HG02623 (cell line): ENCODE results near the gene MAN1C1.
"Not testable (repeated sequence)": the region's sequence is repeated elsewhere in the genome, so short reads cannot be mapped to it uniquely, and the experiment has no call there.

ENCODE experiments used
- ATAC-seq: cut with Tn5 transposase; IDR thresholded peaks from one replicate; pipeline ENCODE4 v1.9.1; 2021; ENCODE audit warnings: moderate library complexity; ENCODE audit not compliant: unreplicated experiment

Gene MAN1C1

DNA sequence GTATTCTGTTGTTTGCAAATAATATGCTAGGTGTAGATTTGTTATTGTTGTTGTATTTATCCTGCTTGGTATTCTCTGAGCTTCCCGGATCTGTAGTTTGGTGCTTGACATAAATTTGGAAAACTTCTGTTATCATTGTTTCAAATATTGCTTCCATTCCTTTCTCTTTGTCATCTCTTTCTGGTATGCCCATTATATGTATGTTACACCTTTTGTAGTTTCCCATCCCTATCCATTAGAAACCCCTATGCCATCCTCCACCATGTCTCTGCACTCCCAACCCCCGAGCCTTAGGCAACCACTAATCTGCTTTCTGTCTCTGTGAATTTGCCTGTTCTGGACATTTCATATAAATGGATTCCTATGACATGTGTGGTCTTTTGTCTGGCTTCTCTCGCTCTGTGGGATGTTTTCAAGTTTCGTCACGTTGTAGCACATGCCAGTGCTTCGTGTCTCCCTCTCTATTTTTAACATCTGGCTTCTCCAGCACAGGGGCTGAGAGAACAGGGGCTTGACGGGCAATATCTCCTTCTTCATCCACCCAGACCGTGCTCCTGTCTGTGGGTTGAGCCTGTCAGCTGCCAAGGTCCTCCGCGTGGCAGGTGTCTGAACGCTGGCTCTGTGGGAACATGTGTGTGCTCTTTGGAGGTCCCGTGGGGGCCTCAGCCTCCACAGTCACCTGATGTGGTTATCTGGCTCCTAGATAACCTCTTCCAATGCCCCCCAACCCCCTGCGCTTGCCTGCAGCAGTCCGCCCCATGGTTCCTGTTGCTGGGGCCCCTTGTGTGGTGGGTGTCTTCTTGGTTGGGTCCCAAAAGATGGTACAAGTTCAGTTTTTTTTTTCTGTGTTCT is 32.8 kb upstream of the MAN1C1 start:
- ATAC-seq: no peak

- ATAC-seq: no peak
Observed at GRCh38 chr1:25586181-25586588, 30.4 kb upstream of the MAN1C1 start.

- no peak for ATAC-seq
Observed at GRCh38 chr1:25587290-25587689, 29.3 kb upstream of the MAN1C1 start.

- ATAC-seq: not testable (repeated sequence)
Observed at GRCh38 chr1:25588224-25588623, 28.4 kb upstream of the MAN1C1 start.

GRCh38 chr1:25588786-25589185 is 27.8 kb upstream of the MAN1C1 start:
- ATAC-seq: not testable (repeated sequence)

- no peak for ATAC-seq
Observed at GRCh38 chr1:25590096-25590824, 26.3 kb upstream of the MAN1C1 start.

- ATAC-seq: no peak
Observed at GRCh38 chr1:25593861-25594260, 22.7 kb upstream of the MAN1C1 start.

- ATAC-seq: no peak
Observed at GRCh38 chr1:25594971-25595370, 21.6 kb upstream of the MAN1C1 start.

DNA sequence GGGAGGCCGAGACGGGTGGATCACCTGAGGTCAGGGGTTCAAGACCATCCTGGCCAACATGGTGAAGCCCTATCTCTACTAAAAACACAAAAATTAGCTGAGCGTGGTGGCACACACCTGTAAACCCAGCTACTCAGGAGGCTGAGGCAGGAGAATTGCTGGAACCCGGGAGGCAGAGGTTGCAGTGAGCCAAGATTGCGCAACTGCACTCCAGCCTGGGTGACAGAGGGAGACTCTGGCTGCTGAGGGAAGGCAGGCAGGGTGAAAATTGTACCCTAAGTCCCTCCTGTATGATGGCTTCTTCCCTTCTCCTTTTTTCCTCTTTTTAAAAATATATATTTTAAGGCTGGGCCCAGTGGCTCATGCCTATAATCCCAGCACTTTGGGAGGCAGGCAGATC is 19.9 kb upstream of the MAN1C1 start:
- ATAC-seq: not testable (repeated sequence)

- no peak for ATAC-seq
Observed at GRCh38 chr1:25598879-25599278, 17.7 kb upstream of the MAN1C1 start.

GRCh38 chr1:25599969-25600610 is 16.5 kb upstream of the MAN1C1 start:
- ATAC-seq: no peak

DNA sequence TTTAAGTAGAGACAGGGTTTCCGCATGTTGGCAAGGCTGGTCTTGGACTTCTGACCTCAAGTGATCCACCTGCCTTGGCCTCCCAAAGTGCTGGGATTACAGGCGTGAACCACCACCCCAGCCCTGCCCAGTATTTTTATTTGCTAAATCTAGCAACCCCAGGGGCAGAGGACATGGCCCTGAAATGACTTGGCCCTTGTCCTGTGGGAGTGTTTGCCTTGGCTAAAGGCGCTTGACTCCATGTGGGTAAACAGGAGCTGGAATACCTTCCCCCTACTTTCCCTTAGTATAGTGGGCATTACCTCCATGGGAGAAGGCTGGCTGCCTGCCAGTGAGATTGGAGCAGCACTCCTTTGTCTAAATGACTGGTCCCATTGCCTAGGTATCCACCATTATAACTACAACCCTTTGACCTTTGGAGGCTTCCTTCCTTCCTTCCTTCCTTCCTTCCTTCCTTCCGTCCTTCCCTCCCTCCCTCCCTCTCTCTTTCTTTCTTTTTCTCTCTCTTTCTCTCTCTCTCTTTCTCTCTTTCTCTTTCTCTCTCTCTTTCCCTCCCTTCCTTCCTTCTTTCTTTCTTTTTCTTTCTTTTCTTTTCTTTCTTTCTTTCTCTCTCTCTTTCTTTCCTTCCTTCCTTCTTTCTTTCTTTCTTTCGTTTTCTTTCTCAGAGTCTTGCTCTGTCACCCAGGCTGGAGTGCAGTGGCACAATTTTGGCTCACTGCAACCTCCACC is 15.5 kb upstream of the MAN1C1 start:
- not testable (repeated sequence) for ATAC-seq

DNA sequence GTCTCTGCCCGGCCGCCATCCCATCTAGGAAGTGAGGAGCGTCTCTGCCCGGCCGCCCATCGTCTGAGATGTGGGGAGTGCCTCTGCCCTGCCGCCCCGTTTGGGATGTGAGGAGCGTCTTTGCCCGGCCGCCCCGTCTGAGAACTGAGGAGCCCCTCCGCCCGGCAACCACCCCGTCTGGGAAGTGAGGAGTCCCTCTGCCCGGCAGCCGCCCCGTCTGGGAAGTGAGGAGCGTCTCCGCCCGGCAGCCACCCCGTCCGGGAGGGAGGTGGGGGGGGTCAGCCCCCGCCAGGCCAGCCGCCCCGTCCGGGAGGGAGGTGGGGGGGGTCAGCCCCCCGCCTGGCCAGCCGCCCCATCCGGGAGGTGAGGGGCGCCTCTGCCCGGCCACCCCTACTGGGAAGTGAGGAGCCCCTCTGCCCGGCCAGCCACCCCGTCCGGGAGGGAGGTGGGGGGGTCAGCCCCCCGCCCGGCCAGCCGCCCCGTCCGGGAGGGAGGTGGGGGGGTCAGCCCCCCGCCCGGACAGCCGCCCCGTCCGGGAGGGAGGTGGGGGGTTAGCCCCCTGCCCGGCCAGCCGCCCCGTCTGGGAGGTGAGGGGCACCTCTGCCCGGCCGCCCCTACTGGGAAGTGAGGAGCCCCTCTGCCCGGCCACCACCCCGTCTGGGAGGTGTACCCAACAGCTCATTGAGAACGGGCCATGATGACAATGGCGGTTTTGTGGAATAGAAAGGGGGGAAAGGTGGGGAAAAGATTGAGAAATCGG is 12.6 kb upstream of the MAN1C1 start:
- ATAC-seq: not testable (repeated sequence)

- no peak for ATAC-seq
Observed at GRCh38 chr1:25607123-25607522, 9.5 kb upstream of the MAN1C1 start.

DNA sequence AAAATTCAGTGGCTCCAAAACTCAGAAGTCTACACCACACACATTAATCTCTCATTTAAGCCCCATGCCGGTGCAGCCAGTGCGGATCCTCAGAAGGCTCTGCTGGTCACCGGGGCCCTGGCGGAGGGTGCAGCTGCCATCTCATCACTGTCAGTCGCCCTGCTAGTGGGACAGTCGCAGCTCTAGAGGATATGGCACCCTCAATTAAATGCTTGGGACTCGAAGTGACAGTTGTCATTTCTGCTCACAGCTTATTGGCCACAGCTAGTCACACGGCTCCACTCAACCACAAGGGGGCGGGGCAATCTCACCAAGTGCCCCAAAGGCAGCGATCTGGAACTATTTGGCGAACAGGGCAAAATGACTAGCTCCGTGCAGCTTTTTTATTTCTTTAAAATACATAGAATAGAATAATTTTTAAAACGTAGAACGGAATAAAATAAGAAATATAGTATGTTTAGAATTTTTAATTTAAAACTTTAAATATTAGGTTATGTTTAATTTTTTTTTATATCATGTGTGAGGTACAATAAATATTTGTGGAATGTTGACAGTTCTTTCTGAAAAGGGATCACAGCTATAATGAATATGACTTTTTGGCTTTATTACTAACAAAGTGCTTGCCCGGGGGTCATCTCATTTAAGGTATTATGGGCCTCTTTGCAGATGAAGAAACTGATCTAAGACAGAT is 8.0 kb upstream of the MAN1C1 start:
- ATAC-seq: no peak

DNA sequence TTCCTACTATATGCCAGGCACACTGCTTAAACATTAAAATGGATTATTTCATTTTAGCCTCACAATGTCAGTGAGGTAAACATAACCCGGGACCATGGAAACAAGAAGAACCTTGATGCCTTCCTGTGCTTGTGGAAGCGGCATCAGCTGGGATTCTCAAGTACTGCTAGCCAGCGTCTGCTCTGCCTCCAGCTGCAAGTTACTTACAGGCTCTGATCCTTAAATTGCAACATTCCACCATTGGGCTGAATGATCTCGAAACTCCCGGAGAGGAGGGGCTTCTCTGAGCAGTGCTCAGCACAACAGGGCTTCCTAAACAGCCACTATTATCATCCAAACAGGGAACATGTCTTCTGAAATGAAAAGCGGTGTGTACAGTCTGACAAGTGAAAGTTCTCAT is 6.7 kb upstream of the MAN1C1 start:
- no peak for ATAC-seq

DNA sequence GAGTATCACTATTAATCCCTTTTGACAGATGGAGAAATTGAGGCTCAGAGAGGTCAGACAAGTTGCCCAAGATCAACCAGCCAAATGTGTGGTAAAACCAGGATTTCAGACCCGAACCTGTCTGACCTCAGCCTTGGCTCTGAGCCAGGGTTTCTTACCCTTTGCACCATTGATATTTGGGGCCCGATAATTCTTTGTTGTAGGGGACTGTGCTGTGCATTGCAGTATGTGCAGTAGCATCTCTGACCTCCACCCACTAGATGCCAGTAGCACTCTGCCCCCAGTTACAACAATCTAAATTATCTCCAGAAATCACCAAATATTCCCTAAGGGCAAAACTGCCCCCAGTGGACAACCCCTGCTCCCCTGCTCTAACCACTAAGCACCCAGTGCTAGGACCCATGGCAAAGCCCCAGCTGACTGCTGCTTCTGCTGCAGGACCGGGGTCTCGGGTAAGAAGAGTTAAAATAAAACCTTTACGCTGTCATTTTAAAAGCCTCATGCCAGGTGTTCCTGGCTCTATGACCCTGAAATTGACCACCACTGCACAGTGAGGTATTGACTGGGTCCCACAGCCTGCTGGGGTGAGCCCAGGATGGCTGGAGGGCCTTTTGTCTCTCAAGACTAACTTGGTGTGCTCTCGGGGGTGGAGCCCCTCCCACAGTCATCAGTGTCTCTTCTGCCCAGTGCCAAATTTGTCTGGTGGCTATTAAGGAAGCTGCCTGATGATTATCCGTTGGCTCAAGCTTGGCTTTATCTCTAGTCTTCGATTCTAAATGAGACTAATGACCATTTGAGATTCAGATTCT is 5.6 kb upstream of the MAN1C1 start:
- ATAC-seq: no peak

DNA sequence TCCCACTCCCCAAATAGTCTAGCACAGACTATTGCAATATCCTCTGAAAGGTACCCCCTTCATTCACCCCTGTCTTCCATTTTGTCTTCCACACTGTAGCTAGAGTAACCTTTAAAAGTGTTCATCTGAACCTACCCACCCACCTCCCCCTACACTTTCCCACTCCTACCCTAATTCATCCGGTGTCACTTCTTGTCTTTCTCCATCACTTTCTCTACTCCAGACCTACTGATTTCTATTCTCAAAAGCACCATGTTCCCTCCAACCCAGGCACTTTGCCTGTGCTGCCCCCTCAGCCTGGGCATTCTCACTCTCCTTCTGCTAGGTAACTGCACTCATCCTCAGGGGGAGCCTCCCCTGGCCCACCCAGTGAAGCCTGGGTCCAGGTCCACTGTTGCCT is 4.7 kb upstream of the MAN1C1 start:
- ATAC-seq: no peak

GRCh38 chr1:25612421-25612820 is 4.2 kb upstream of the MAN1C1 start:
- ATAC-seq: no peak
